ENCODE data around the gene NRXN2.

GRCh38 chr11:64613648-64614047 is 109.3 kb downstream of the NRXN2 start:
- TF ChIP-seq ASH2L (IDR thresholded peaks at IDR 0.05; ENCODE audit: borderline replicate concordance, low read depth) (no peak), CTCF (IDR thresholded peaks at IDR 0.05 in 2 of 3, conservative IDR thresholded peaks at IDR 0.05 in 1 of 3; ENCODE audit: control insufficient read depth in 2 of 3, extremely low read depth in 1 of 3, insufficient read depth in 1 of 3, low read depth in 3 of 3, low read length in 3 of 3) (no peak), POLR2AphosphoS5 (IDR thresholded peaks at IDR 0.05; ENCODE audit: low read length) (no peak), ETV6 (conservative IDR thresholded peaks at IDR 0.05 in 1 of 2, IDR thresholded peaks at IDR 0.05 in 1 of 2; ENCODE audit: borderline replicate concordance in 1 of 2, low read depth in 1 of 2) (no peak), ZNF274 (IDR thresholded peaks at IDR 0.05; ENCODE audit: insufficient read depth, insufficient read length) (no peak), FOXM1 (IDR thresholded peaks at IDR 0.05; ENCODE audit: low read depth, low read length) (no peak), POLR2A (IDR thresholded peaks at IDR 0.05; ENCODE audit: low read depth, low read length) (no peak), CHD4 (IDR thresholded peaks at IDR 0.05) (no peak), ZBTB11 (CRISPR knock-in tag; IDR thresholded peaks at IDR 0.05) (no peak)
